Measurements from ENCODE around the gene FUZ.

GRCh38 chr19:49838885-49839588, 25.9 kb upstream of the FUZ start:
- TF ChIP-seq TCF7L2 (IDR thresholded peaks at IDR 0.05; ENCODE audit: low read depth, low read length): no peak
- no peak for TF ChIP-seq SIN3A (IDR thresholded peaks at IDR 0.05; ENCODE audit: borderline replicate concordance, insufficient read depth, low read depth, low read length)
- no peak for TF ChIP-seq CTCF (IDR thresholded peaks at IDR 0.05)
